GM12801 (cell line): Measurements from ENCODE around the gene BRDT.

Experiments
- TF ChIP-seq, protein P1 (sequence below): IDR thresholded peaks from one replicate; pipeline ENCODE4 v1.5.1; 2011; ENCODE audit warnings: control low read depth; ENCODE audit not compliant: insufficient read length; ENCODE audit errors: extremely low read depth

The BRDT gene

DNA sequence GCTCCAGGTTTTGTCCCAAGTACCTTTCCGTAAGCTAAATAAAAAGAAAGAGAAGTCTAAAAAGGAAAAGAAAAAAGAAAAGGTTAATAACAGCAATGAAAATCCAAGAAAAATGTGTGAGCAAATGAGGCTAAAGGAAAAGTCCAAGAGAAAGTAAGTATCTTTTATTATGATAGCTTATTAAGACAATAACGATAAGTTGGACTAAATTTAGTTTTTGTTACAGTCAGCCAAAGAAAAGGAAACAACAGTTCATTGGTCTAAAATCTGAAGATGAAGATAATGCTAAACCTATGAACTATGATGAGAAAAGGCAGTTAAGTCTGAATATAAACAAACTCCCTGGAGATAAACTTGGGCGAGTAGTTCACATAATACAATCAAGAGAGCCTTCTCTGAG is 31.5 kb downstream of the BRDT start:
- TF ChIP-seq, protein P1, sequence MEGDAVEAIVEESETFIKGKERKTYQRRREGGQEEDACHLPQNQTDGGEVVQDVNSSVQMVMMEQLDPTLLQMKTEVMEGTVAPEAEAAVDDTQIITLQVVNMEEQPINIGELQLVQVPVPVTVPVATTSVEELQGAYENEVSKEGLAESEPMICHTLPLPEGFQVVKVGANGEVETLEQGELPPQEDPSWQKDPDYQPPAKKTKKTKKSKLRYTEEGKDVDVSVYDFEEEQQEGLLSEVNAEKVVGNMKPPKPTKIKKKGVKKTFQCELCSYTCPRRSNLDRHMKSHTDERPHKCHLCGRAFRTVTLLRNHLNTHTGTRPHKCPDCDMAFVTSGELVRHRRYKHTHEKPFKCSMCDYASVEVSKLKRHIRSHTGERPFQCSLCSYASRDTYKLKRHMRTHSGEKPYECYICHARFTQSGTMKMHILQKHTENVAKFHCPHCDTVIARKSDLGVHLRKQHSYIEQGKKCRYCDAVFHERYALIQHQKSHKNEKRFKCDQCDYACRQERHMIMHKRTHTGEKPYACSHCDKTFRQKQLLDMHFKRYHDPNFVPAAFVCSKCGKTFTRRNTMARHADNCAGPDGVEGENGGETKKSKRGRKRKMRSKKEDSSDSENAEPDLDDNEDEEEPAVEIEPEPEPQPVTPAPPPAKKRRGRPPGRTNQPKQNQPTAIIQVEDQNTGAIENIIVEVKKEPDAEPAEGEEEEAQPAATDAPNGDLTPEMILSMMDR: no peak

DNA sequence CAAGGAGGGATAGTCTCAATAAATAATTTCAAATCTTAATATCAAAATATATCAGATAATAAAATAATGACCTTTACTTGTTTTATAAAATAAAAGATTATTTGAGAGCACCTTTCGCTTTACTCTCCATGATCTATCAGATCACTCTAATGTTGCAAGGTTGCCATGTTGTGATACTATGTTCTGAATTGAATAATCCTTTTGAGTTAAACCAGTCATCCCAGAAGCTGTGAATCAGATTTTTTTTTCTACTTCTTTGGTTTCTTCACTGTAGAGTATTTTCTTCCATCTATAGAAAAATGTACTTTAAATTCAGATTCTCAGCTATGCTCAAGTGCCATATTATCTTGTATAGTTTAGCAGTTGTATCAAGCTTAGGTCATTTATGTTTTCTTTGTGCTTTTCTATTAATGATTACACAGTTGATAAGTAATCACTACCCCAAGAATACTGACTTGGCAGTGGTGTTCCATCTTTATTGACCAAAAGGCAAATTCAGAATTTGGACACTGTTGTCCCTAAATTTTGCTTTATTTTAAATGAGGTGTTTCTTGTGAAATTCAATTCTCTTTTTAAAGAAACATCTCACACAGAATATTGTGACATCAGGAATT is 32.9 kb downstream of the BRDT start:
- TF ChIP-seq, protein P1: no peak

DNA sequence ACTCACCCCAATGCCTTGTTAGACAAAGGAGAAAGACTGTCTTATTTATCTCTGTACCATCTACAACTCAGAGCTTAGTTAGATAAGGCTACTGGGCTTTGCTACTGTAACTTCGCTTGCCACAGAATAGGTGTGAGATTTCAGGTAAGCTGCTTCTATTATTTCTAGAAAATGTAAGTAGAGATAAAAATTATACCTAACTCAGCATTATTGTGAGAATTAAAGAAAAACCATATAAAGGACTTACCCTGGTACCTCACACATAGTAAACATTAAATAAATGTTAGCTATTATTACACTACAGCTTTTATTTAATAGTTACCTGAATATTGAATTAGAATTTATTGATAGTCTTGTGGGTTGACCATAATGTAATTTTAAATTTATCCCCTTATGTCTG is 44.1 kb downstream of the BRDT start:
- TF ChIP-seq, protein P1: no peak

DNA sequence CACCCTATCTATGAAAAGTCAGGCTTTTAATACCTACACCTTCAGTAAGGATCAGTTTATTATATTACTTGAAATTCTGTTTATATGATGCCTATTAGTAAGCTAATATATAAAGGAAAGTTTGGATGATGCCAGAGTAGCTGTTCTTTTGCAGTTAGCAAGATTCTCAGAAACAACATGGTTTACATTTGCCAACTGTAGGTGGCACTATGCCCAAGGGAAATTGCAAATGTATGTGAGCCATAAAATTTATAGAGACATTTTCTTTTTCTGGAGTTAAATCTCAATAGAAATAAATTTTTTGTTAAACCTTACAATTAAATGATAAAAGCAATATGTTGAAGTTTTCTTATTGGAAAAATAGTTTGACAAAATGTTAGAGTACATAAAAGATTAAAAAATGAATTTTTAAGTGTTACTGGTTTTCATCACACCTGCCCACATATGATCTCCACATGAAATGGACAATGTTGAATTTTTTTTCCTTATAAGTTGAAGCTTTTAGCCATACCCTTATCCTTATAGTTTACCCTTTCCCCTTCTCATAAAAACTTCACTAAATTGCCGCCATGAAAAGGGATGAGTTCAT is 48.5 kb downstream of the BRDT start:
- TF ChIP-seq, protein P1: no peak

DNA sequence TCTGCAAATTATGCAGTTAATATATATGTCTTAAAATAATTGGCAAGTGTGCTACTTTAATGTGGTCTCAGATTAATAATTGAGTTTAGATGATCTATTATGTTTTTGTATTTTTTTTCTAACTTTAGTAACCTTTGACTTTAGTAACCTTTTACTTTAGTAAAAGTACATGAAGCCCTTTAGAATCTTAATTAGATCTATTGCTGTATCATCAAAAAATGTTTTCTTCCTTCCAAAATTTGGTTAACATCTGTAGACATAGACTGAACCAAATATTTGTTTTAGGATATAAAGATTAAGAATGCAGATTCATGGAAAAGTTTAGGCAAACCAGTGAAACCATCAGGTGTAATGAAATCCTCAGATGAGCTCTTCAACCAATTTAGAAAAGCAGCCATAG is 54.9 kb downstream of the BRDT start:
- TF ChIP-seq, protein P1: no peak

DNA sequence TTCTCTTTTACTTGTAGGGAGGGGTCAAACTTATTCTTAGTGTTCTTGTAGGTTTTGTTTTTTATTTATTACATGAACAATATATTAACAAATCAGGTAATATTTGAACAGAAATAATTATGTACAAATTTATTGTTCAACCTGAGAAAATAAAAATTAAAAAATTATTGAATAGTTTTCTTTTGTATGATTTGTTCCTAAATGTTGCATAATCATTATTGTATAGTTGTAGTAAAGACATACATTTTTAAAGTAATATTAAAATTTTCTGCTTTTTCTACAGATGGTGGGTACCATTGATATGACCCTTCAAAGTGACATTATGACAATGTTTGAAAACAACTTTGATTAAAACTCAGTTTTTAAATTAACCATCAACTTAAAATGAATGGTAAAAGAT is 64.7 kb downstream of the BRDT start:
- TF ChIP-seq, protein P1: no peak

DNA sequence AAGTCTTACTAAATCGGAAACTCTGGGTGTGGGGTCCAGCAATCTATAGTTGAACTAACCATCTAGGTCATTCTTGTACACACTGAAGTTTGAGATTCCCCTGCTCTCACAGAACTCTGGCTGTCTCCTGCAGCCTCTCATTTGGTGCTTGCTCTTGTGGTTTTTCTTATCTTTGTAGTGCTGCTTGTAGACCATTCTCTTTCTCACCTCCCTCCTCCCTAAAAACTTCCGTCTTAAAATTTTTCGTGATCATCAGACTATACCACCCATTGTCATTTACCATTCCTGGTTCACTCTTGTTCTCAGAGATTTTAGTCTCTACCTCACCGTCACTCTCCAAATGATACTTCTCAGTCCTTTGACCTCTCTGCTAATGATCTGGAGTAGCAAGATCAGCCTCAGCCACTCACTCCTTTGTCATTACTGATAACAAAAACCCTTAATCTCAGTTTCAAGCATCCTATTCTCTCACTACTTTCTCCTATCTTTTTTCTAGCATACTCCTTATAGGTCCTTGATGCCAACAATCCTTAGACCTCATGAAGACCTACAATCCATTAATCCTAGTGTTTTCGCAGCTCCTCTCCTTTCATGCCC is 67.6 kb downstream of the BRDT start:
- TF ChIP-seq, protein P1: no peak
